Measurements from ENCODE around the gene PRKAG3. TPM values are rescaled to one million over a fixed set of nuclear protein-coding genes. Genes with fewer than 3 reads are reported as not detected.

PRKAG3 gene
- total and polyA plus RNA-seq, 9 of the 15 experiments (the other 6 are each of a cell fraction or from before 2014, with no cell fraction given) = not detected

GRCh38 chr2:218781691-218782527, 49.7 kb downstream of the PRKAG3 start, which contains the start of gene CYP27A1:
Gene CYP27A1 (plus strand): TSS chr2:218782147. CDS start chr2:218782183, 36 bp downstream.
- WGBS (ENCODE audit: insufficient coverage, low coverage, missing lambda C conversion rate) = 13% methylated on average over 45 of the region's 76 CpGs
- Histone ChIP-seq H3K27ac (ENCODE audit: extremely low read depth, low read depth, low read length) (no peak within 1 kb of the TSS), H3K36me3 (ENCODE audit: control insufficient read depth, insufficient read depth, low read length) (no peaks in the 10 kb centered on the region), H4K20me1 (replicated peaks; ENCODE audit: control insufficient read depth, insufficient read depth, low read length) (no peaks in the 10 kb centered on the region), H3K27me3 (ENCODE audit: control insufficient read depth in 2 of 2, insufficient read depth in 2 of 2, low read length in 2 of 2) (peaks cover 8 to 33% of the 10 kb centered on the region in 2 experiments; a peak in 4 of 5 replicates), H2AFZ (ENCODE audit: low read depth, low read length) (no peak within 1 kb of the TSS), H3K4me3 (no peak within 1 kb of the TSS), H3K79me2 (ENCODE audit: control insufficient read depth, insufficient read depth, low read length) (no peaks in the 10 kb centered on the region), H3K4me2 (ENCODE audit: insufficient read depth, low read length) (no peak within 1 kb of the TSS), H3K9ac (ENCODE audit: insufficient read depth in 1 of 2, low read depth in 2 of 2, low read length in 2 of 2) (no peak within 1 kb of the TSS), H3K4me1 (replicated peaks in 1 of 2; ENCODE audit: control insufficient read depth in 2 of 2, insufficient read depth in 2 of 2, low read length in 2 of 2) (peaks cover 0 to 8% of the 10 kb centered on the region in 2 experiments; a peak in 2 of 5 replicates), H3K9me1 (ENCODE audit: control insufficient read depth, insufficient read depth, low read length) (no peaks in the 10 kb centered on the region), H3K9me3 (replicated peaks; ENCODE audit: control insufficient read depth, insufficient read depth, low read depth, low read length) (no peaks in the 10 kb centered on the region)
- ATAC-seq (peak; percentile 51), FAIRE-seq (no peak), DNase-seq (ENCODE audit: extremely low read depth in 1 of 4, low spot score in 3 of 4) (no peak)
- no TSS peak for BruUV-seq (replicated peaks)
- POLR2A ChIA-PET = interaction anchor here (0.6 to 1.1 kb wide), 3 partner anchors 9 to 505 kb away, joined by 3 to 4 read pairs (median 4); no protein-coding TSS in a partner anchor
- in situ Hi-C loops (cut with MboI) = no loop called here
- CTCF ChIA-PET (ENCODE audit: low intra/inter-chr PET ratio) = interaction anchor here (0.7 kb wide), 1 partner anchor 908 kb away, joined by 3 read pairs; no protein-coding TSS in a partner anchor
- intact Hi-C loops (cut with micrococcal nuclease) = no loop called here
- TF ChIP-seq SMARCA4 (IDR thresholded peaks at IDR 0.05) = no peak
- TF ChIP-seq PHTF2 (CRISPR knock-in tag; IDR thresholded peaks at IDR 0.05) = no peak
- no peak for TF ChIP-seq KDM5B (IDR thresholded peaks at IDR 0.05; ENCODE audit: insufficient replicate concordance, low read depth, low read length)
- TF ChIP-seq ZNF830 (CRISPR knock-in tag; IDR thresholded peaks at IDR 0.05) = no peak
- no peak for TF ChIP-seq SMAD2 (IDR thresholded peaks at IDR 0.05; ENCODE audit: low read depth, low read length)
- TF ChIP-seq, protein P1, sequence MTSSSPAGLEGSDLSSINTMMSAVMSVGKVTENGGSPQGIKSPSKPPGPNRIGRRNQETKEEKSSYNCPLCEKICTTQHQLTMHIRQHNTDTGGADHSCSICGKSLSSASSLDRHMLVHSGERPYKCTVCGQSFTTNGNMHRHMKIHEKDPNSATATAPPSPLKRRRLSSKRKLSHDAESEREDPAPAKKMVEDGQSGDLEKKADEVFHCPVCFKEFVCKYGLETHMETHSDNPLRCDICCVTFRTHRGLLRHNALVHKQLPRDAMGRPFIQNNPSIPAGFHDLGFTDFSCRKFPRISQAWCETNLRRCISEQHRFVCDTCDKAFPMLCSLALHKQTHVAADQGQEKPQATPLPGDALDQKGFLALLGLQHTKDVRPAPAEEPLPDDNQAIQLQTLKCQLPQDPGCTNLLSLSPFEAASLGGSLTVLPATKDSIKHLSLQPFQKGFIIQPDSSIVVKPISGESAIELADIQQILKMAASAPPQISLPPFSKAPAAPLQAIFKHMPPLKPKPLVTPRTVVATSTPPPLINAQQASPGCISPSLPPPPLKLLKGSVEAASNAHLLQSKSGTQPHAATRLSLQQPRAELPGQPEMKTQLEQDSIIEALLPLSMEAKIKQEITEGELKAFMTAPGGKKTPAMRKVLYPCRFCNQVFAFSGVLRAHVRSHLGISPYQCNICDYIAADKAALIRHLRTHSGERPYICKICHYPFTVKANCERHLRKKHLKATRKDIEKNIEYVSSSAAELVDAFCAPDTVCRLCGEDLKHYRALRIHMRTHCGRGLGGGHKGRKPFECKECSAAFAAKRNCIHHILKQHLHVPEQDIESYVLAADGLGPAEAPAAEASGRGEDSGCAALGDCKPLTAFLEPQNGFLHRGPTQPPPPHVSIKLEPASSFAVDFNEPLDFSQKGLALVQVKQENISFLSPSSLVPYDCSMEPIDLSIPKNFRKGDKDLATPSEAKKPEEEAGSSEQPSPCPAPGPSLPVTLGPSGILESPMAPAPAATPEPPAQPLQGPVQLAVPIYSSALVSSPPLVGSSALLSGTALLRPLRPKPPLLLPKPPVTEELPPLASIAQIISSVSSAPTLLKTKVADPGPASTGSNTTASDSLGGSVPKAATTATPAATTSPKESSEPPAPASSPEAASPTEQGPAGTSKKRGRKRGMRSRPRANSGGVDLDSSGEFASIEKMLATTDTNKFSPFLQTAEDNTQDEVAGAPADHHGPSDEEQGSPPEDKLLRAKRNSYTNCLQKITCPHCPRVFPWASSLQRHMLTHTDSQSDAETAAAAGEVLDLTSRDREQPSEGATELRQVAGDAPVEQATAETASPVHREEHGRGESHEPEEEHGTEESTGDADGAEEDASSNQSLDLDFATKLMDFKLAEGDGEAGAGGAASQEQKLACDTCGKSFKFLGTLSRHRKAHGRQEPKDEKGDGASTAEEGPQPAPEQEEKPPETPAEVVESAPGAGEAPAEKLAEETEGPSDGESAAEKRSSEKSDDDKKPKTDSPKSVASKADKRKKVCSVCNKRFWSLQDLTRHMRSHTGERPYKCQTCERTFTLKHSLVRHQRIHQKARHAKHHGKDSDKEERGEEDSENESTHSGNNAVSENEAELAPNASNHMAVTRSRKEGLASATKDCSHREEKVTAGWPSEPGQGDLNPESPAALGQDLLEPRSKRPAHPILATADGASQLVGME (CRISPR knock-in tag; IDR thresholded peaks at IDR 0.05) = no peak
- no peak for TF ChIP-seq IRF2 (CRISPR knock-in tag; IDR thresholded peaks at IDR 0.05)
- TF ChIP-seq KLF1 (tag; IDR thresholded peaks at IDR 0.05) = no peak
- TF ChIP-seq CREB3L1 (IDR thresholded peaks at IDR 0.05; ENCODE audit: borderline replicate concordance, low read depth) = no peak
- TF ChIP-seq ZNF77 (CRISPR knock-in tag; IDR thresholded peaks at IDR 0.05) = no peak
- TF ChIP-seq NCOR1 (IDR thresholded peaks at IDR 0.05) = no peak
- TF ChIP-seq ZNF124 (CRISPR knock-in tag; IDR thresholded peaks at IDR 0.05) = no peak
- TF ChIP-seq ZZZ3 (IDR thresholded peaks at IDR 0.05) = no peak
- TF ChIP-seq HES1 (IDR thresholded peaks at IDR 0.05; ENCODE audit: low read depth) = no peak
- no peak for TF ChIP-seq ZNF79 (CRISPR knock-in tag; IDR thresholded peaks at IDR 0.05; ENCODE audit: low read depth)

Data from K562 (cell line).